ENCODE measurements around the gene SLC8A1. TPM values are rescaled to one million over a fixed set of nuclear protein-coding genes. Genes with fewer than 3 reads are reported as not detected.

SLC8A1 gene
- total and polyA plus RNA-seq, 8 donors, result 0.31 to 105 (median 14.0) TPM

GRCh38 chr2:40432921-40433483 lies 18.9 kb downstream of the SLC8A1 start:
- DNase-seq, result no peak
- intact Hi-C loops (cut with DNase I; ENCODE audit: low total_unique reads), result no loop called here
- Histone ChIP-seq H3K27me3 (no peaks in the 10 kb centered on the region), H3K27ac (no peak overlapping the region), H3K4me3 (no peak overlapping the region), H3K9me3 (no peaks in the 10 kb centered on the region), H3K4me1 (peaks cover 0 to 25% (median 12%) of the 10 kb centered on the region in 4 donors), H3K36me3 (no peaks in the 10 kb centered on the region)
- 58 to 78% (median 73%) methylated on average over 3 of the region's 3 CpGs for WGBS, 5 donors
- TF ChIP-seq EP300 (IDR thresholded peaks at IDR 0.05) (no peak), POLR2A (IDR thresholded peaks at IDR 0.05) (no peak), POLR2AphosphoS5 (IDR thresholded peaks at IDR 0.05) (no peak), CTCF (IDR thresholded peaks at IDR 0.05) (no peak)

- 41 to 73% (median 62%) methylated on average over 3 of the region's 3 CpGs for WGBS, 5 donors
These were observed 20.3 kb downstream of the SLC8A1 start for GRCh38 chr2:40431600-40431955.

GRCh38 chr2:40430776-40431599 lies 20.9 kb downstream of the SLC8A1 start:
- WGBS, 5 donors, result 85 to 90% (median 89%) methylated on average over 7 of the region's 7 CpGs

More at GRCh38 chr2:40431600-40431955, 20.3 kb downstream of the SLC8A1 start:
- TF ChIP-seq POLR2AphosphoS5 (IDR thresholded peaks at IDR 0.05) (peak in 1 of 3 donors; percentile 25), POLR2A (IDR thresholded peaks at IDR 0.05) (no peak)
- H3K4me3 ChIP-seq, result no peak overlapping the region
- intact Hi-C loops (cut with DNase I; ENCODE audit: low total_unique reads), result no loop called here
- H3K4me1 ChIP-seq, result peaks cover 0 to 25% (median 12%) of the 10 kb centered on the region in 4 donors
- H3K27ac ChIP-seq, result peak overlapping the region in 1 of 5 donors; percentile 52
- no peaks in the 10 kb centered on the region for H3K36me3 ChIP-seq
- peak in 1 of 2 donors; percentile 48 for DNase-seq
- H3K9me3 ChIP-seq, result no peaks in the 10 kb centered on the region
- no peaks in the 10 kb centered on the region for H3K27me3 ChIP-seq

GRCh38 chr2:40428439-40428838 lies 23.5 kb downstream of the SLC8A1 start:
- DNase-seq, result no peak
- 82 to 92% (median 90%) methylated on average over 6 of the region's 6 CpGs for WGBS, 5 donors
- H3K27ac ChIP-seq, result no peak overlapping the region
- H3K36me3 ChIP-seq, result no peaks in the 10 kb centered on the region
- no peak for TF ChIP-seq CTCF (IDR thresholded peaks at IDR 0.05)
- TF ChIP-seq POLR2AphosphoS5 (IDR thresholded peaks at IDR 0.05), result no peak
- TF ChIP-seq EP300 (IDR thresholded peaks at IDR 0.05), result no peak
- no peak for TF ChIP-seq POLR2A (IDR thresholded peaks at IDR 0.05)
- no peaks in the 10 kb centered on the region for H3K27me3 ChIP-seq
- H3K4me3 ChIP-seq, result no peak overlapping the region
- no peaks in the 10 kb centered on the region for H3K9me3 ChIP-seq
- H3K4me1 ChIP-seq, result peaks cover 0 to 14% (median 6%) of the 10 kb centered on the region in 4 donors
- intact Hi-C loops (cut with DNase I; ENCODE audit: low total_unique reads), result no loop called here

More at GRCh38 chr2:40430776-40431599, 20.9 kb downstream of the SLC8A1 start:
- Histone ChIP-seq H3K4me3 (no peak overlapping the region), H3K27me3 (no peaks in the 10 kb centered on the region), H3K4me1 (peaks cover 0 to 25% (median 9%) of the 10 kb centered on the region in 4 donors), H3K9me3 (no peaks in the 10 kb centered on the region), H3K36me3 (no peaks in the 10 kb centered on the region), H3K27ac (peak overlapping the region in 1 of 5 donors; percentile 52)
- intact Hi-C loops (cut with DNase I; ENCODE audit: low total_unique reads), result no loop called here
- DNase-seq, result no peak
- TF ChIP-seq EP300 (IDR thresholded peaks at IDR 0.05) (no peak), CTCF (IDR thresholded peaks at IDR 0.05) (no peak), POLR2AphosphoS5 (IDR thresholded peaks at IDR 0.05) (no peak), POLR2A (IDR thresholded peaks at IDR 0.05) (no peak)
